Right atrium auricular region (tissue), 2 donors: Measurements from ENCODE around the gene MAGEC3. TPM values are rescaled to one million over a fixed set of nuclear protein-coding genes. Genes with fewer than 3 reads are reported as not detected.

ENCODE experiments used
- DNase-seq: peaks from one replicate; pipeline ENCODE4 v3.0.0-alpha.2; 2019; ENCODE audit warnings: low spot score
- H3K27ac ChIP-seq, 2 donors: fragments of 200-600 bp; sonication (generic); 1 replicate in 1 of 2; 2 replicates in 1 of 2; pipeline ENCODE4 v1.5.1; 2016 to 2019
- H3K27me3 ChIP-seq, 2 donors: fragments of 200-600 bp; sonication (generic); one replicate each; pipeline versions ENCODE4 v1.5.1 to v1.6.0; 2017 to 2019
- H3K36me3 ChIP-seq: fragments of 200-600 bp; sonication (generic); one replicate; pipeline ENCODE4 v1.5.1; 2016
- H3K4me1 ChIP-seq, 2 donors: fragments of 200-600 bp; sonication (generic); one replicate each; pipeline versions ENCODE4 v1.5.1 to v1.6.0; 2017 to 2019
- H3K4me3 ChIP-seq, 2 donors: fragments of 200-600 bp; sonication (generic); 1 replicate in 1 of 2; 2 replicates in 1 of 2; pipeline ENCODE4 v1.5.1; 2017 to 2019; ENCODE audit warnings: mild to moderate bottlenecking in 1 of 2, moderate library complexity in 1 of 2
- H3K9me3 ChIP-seq, 2 donors: fragments of 200-600 bp; sonication (generic); one replicate each; pipeline ENCODE4 v1.5.1; 2019
- total RNA-seq, 2 donors: library from RNA; depleted of rRNA; stranded (reverse); fragments of >200 nt; gene quantifications; one replicate each; pipeline ENCODE4 v1.1.0, GENCODE V29; 2016
- TF ChIP-seq, protein P1 (sequence below), 2 donors: fragments of 200-600 bp; sonication (generic); IDR thresholded peaks; one replicate each; pipeline ENCODE4 v1.5.1; 2019; ENCODE audit warnings: antibody characterized with exemption in 2 of 2

Gene MAGEC3
- total RNA-seq, 2 donors from 2014 or later: not detected

DNA sequence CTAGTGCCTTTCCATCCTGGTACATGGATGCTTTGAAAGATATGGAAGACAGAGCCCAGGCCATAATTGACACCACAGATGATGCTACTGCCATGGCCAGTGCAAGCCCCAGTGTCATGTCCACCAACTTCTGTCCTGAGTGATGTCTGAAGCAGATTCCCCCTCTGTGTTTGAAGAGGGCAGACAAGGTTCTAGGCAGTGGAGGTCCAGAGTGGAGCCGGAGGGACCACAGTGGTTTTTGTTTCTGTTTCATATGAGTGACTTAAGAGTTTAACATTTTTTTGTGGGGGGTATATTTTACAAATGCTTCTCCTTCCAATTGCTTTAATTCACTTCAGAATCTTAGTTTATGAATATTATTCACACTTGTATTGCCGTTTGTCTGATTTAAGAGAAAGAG lies 59.6 kb downstream of the MAGEC3 start:
- no peak overlapping the region for H3K27ac ChIP-seq
- H3K4me3 ChIP-seq: no peak overlapping the region
- no peaks in the 10 kb centered on the region for H3K36me3 ChIP-seq
- no peaks in the 10 kb centered on the region for H3K9me3 ChIP-seq
- TF ChIP-seq, protein P1, sequence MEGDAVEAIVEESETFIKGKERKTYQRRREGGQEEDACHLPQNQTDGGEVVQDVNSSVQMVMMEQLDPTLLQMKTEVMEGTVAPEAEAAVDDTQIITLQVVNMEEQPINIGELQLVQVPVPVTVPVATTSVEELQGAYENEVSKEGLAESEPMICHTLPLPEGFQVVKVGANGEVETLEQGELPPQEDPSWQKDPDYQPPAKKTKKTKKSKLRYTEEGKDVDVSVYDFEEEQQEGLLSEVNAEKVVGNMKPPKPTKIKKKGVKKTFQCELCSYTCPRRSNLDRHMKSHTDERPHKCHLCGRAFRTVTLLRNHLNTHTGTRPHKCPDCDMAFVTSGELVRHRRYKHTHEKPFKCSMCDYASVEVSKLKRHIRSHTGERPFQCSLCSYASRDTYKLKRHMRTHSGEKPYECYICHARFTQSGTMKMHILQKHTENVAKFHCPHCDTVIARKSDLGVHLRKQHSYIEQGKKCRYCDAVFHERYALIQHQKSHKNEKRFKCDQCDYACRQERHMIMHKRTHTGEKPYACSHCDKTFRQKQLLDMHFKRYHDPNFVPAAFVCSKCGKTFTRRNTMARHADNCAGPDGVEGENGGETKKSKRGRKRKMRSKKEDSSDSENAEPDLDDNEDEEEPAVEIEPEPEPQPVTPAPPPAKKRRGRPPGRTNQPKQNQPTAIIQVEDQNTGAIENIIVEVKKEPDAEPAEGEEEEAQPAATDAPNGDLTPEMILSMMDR (IDR thresholded peaks at IDR 0.05): no peak
- no peaks in the 10 kb centered on the region for H3K27me3 ChIP-seq
- no peak for DNase-seq
- H3K4me1 ChIP-seq: no peaks in the 10 kb centered on the region

DNA sequence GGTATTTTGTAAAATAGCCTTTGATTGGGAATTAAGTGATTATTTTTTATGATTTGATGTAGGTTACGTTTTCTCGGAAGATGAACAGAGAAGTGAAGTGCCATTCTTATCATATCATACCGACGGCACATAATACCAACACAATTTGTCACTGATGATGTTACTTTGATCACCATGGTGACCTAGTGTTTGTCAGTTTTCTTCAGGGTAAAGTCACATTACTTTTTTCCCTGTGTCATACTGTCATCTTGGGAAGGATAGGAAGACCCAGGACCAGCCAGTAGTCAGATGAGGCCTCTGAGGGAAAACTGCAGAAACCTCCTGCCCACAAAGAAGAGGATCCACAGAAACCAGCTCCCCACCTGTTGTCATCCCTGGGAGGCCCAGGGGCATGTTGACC lies 64.2 kb downstream of the MAGEC3 start:
- TF ChIP-seq, protein P1 (IDR thresholded peaks at IDR 0.05): no peak
- no peaks in the 10 kb centered on the region for H3K36me3 ChIP-seq
- no peak for DNase-seq

DNA sequence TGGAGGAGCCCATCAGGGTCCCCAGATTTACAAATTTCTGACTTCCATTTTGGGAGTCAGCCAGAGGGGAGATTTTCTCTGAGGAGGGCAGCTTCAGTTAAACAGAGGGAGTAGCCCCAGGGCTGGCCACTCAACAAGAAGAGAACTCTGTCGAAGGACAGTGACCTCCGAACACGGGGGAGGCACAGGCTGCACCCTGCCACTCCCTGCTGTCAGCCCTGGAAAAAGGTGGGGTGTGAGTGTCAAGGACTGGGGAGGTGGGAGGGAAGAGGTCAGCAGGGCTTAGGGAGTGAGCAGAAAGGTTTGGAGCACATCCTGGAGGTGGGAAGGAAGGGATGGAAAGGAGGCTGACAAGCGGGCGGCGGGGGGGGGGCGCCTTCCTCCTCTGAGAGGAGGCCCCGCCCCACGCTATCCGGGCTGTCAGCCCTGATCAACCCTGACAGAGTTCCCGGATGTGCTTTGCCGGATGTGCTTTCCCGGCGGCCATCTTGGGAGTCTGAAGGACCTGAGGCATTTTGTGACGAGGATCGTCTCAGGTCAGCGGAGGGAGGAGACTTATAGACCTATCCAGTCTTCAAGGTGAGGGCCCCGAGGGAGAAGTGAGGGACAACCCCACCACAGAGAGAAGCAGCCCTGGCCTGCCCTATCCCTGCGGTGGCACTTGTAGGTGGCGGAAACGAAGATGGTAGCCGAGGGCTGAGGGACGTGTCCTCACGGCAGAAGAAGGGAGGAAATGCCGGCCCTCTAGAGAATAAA lies 65.5 kb downstream of the MAGEC3 start, which contains the start of gene MAGEC1:
Gene MAGEC1 (plus strand): TSS at position 495 of the 756 bp plus-strand sequence. CDS start 1,179 bp downstream, outside the sequence.
- Histone ChIP-seq H3K36me3 (no peaks in the 10 kb centered on the region), H3K9me3 (no peaks in the 10 kb centered on the region), H3K27me3 (no peaks in the 10 kb centered on the region), H3K4me3 (no peak within 1 kb of the TSS), H3K27ac (no peak within 1 kb of the TSS), H3K4me1 (no peaks in the 10 kb centered on the region)
- TF ChIP-seq, protein P1 (IDR thresholded peaks at IDR 0.05): no peak
- DNase-seq: no peak

More for the DNA sequence above, 64.2 kb downstream of the MAGEC3 start:
- H3K4me3 ChIP-seq: no peak overlapping the region
- no peaks in the 10 kb centered on the region for H3K4me1 ChIP-seq
- H3K27ac ChIP-seq: no peak overlapping the region
- no peaks in the 10 kb centered on the region for H3K9me3 ChIP-seq
- H3K27me3 ChIP-seq: no peaks in the 10 kb centered on the region

DNA sequence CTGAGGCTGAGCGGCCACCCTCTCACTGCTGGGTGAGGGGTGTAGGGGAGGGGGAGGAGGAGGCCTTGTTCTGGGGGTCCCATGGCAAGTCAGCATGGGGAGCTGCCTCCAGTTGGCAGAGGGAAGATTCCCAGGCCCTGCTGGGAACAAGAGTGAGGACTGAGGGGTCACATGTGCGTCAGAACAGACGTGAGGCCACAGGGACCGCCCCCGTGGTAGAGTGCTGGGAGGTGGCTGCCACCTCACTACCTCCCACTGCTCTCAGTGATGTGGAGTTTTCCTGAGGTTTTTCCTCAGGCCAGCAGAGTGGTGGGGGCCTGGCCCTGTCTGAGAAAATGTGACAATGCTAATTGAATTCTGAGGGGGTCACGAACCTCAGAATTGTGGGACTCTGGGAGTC lies 66.1 kb downstream of the MAGEC3 start:
- Histone ChIP-seq H3K4me3 (no peak overlapping the region), H3K27ac (no peak overlapping the region), H3K27me3 (no peaks in the 10 kb centered on the region), H3K9me3 (no peaks in the 10 kb centered on the region), H3K36me3 (no peaks in the 10 kb centered on the region), H3K4me1 (no peaks in the 10 kb centered on the region)
- TF ChIP-seq, protein P1 (IDR thresholded peaks at IDR 0.05): no peak
- no peak for DNase-seq

DNA sequence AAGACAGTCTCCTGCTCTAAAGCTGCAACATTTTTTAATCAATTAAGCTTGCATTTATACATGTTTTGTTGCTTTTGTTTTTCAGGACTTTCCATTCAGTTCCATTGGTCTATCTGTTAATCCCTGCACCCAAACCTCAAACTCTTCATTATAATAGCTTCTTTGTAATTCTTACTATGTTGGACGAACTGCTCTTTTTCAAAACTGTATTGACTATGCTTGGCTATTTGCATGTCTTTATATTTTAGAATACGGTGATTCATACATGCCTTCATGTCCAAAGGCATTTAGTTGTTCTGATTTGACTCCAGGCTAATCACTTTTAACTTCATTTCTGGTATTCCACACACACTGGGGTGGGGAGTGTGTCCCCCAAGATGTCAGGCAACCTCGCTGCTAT lies 79.7 kb downstream of the MAGEC3 start:
- Histone ChIP-seq H3K4me1 (no peaks in the 10 kb centered on the region), H3K27me3 (no peaks in the 10 kb centered on the region), H3K9me3 (no peaks in the 10 kb centered on the region), H3K36me3 (no peaks in the 10 kb centered on the region), H3K27ac (no peak overlapping the region), H3K4me3 (no peak overlapping the region)
- TF ChIP-seq, protein P1 (IDR thresholded peaks at IDR 0.05): no peak
- DNase-seq: no peak

DNA sequence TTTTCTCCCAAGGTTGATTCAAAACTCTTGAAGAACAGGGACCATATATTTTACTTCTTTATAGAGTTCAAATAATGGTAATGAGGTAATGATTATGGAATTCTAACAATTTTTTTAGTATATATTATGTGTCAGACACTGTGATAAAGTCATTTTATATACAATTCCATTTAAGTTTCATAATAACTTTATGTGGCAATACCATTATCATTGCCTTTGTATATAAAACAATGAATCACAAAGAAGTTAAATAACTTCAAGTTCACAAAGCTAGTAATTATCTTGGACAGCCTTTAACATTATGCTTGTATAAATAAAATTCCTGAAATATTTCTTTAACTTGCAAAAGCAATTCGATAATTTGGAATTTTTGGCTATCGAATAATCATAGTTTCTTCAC lies 86.2 kb downstream of the MAGEC3 start:
- TF ChIP-seq, protein P1 (IDR thresholded peaks at IDR 0.05): no peak
- H3K27ac ChIP-seq: no peak overlapping the region
- no peak overlapping the region for H3K4me3 ChIP-seq
- no peaks in the 10 kb centered on the region for H3K27me3 ChIP-seq
- H3K36me3 ChIP-seq: no peaks in the 10 kb centered on the region
- DNase-seq: no peak
- no peaks in the 10 kb centered on the region for H3K4me1 ChIP-seq
- no peaks in the 10 kb centered on the region for H3K9me3 ChIP-seq
